ENCODE results near the gene CNST.
"Not testable (repeated sequence)": the region's sequence is repeated elsewhere in the genome, so short reads cannot be mapped to it uniquely, and the experiment has no call there.

CNST gene

DNA sequence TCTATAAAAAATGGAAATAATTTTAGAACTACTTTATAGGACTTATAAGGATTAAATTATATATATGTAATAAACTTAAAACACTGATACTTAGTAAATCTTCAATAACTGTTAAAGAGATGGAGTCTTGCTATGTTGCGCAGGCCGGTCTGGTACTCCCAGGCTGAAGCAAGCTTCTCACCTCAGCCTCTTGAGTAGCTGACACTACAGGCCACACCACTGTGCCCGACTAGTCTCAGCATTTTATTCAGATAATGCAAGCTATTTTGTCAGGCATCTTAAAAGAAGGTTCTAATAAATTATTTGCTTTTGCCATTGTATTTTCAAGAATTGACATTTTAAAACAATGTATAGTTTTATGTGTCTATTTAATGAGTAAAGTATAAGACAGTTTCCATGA, 20.8 kb downstream of the CNST start:
- DNase-seq, result no peak

DNA sequence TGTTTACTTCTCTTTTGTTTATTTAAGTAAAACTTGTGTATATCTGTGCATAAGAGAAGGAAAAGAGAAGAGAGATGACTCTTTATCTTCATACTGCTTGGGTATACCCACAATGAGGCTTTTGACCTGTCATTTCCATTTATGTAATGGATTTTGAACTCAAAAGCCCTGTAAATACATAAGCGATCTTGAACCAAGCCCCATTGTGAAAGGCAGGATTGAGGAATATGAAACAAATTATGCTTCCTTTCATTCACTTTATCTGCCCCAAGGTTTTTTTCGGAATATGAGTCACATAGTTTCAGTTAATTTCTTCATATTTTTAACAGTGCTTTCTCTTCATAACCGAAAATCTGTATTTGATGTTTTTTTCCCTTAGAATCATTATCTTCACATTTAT, 21.4 kb downstream of the CNST start:
- DNase-seq, result no peak

GRCh38 chr1:246588159-246588721, 22.0 kb downstream of the CNST start:
- no peak for DNase-seq

DNA sequence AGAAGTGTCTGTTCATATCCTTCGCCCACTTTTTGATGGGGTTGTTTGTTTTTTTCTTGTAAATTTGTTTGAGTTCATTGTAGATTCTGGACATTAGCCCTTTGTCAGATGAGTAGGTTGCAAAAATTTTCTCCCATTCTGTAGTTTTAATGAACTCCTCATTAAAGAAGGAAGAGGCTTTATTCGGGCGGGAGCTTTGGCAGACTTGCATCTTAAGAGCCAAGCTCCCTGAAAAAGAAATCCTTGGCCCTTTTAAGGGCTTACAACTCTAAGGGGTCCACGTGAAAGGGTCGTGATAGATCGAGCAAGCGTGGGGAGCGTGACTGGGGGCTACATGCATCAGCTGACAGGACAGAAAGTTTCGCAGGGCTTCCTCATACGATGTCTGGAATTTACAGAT, 23.7 kb downstream of the CNST start:
- DNase-seq, result not testable (repeated sequence)

DNA sequence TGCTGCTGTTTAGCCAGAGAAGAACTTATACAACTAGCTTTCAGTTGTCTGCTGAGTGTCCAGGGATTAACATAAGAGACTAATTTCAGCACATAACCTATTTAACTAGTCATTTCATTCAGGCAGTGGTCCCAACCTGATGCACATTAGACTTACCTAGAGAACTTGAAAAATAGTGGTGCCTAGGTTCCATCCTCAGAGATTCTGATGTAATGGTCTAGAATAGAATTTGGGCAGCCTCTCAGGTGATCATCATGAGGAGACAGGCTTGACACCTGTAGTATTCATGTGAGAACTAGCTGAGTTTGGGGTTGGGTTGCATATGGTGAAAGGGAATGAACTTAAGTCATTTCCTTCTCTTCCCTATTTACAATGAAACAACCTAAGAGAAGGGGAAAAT, 24.8 kb downstream of the CNST start:
- no peak for DNase-seq

- no peak for DNase-seq
Measured at GRCh38 chr1:246591504-246591903, 25.2 kb downstream of the CNST start.

- DNase-seq, result no peak
Measured at GRCh38 chr1:246591958-246592357, 25.7 kb downstream of the CNST start.

DNA sequence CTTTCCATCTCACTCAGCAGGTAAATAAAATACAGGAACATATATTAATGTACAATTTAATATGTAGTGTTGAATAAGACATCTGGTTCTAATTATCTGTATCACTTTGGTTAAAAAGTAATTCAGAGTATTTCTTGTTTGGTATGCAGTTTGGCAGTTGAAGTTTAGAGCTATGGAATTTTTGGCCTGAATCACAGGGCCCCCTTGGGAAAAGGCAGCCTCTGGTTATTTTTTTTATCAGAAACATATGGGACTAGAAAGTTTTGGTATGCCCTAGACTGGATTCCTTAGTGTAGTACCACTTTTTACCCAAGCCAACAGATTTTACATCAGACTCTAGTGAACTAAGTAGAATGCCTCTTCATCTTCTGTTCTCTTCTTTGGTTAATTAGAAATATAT, 26.4 kb downstream of the CNST start:
- no peak for DNase-seq

- no peak for DNase-seq
Measured at GRCh38 chr1:246595146-246595545, 28.9 kb downstream of the CNST start.

DNA sequence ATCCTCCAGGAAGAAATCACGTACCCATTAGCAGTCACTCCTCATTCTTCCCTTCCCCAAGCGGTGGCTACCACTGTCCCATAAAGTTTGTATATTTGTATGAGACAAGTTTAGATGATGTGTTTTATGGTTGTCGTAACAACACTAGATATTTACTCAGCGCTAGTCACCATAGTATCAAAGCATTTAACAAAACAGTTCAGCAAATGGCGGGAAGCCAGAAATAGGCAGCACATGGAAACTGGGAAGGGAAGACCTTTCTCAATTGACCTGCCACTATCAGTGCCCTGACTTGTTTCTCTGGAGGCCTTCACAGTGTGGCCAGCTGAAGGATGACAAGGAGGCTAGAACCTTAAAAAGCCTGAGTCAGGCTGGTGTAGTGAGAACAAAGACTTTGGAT, 31.1 kb downstream of the CNST start:
- no peak for DNase-seq

GRCh38 chr1:246597971-246598370, 31.7 kb downstream of the CNST start:
- no peak for DNase-seq

- DNase-seq, result no peak
Measured at GRCh38 chr1:246599315-246599714, 33.1 kb downstream of the CNST start.

- DNase-seq, result no peak
Measured at GRCh38 chr1:246600579-246600978, 34.3 kb downstream of the CNST start.

DNA sequence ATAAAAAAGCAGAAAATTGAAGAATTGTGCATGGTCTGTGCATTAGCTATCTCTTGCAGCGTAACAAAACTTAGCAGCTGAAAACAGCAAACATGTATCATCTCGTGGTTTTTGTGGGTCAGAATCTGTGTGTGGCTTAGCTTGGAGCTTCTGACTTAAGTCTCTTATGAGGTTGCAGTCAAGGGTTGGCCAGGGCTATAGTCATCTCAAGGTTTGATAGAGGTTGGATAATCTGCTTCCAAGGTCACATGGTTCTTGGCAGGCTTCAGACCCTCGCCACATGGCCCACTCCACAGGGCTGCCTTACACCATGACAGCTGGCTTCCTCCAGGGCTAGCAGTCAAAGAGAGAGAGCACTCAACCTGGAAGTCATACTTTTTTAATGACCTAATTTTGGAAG, 35.9 kb downstream of the CNST start:
- DNase-seq, result no peak

- DNase-seq, result not testable (repeated sequence)
Measured at GRCh38 chr1:246605231-246605630, 39.0 kb downstream of the CNST start.

DNA sequence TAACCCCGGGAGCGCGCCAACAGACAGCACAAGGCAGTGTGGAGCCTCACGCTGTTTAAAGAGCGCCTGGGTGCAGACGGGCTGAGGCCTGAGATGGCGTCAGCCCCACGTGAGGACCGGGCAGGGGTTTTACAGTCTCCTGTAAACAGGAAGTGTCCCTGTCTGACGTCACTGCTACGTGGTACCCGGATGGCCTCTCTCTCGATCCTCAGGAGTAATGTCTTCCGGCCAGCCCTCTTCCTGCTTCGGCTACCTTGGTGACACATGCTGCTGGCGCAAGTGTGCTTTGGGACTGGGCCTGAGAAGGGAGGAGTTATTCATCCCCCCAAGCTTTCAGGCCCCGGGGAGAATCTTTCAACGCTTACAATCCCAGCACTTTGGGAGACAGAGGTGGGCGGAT, 41.2 kb downstream of the CNST start:
- DNase-seq, result no peak

GRCh38 chr1:246608616-246609376, 42.5 kb downstream of the CNST start:
- no peak for DNase-seq

- no peak for DNase-seq
Measured at GRCh38 chr1:246609632-246610031, 43.4 kb downstream of the CNST start.

DNA sequence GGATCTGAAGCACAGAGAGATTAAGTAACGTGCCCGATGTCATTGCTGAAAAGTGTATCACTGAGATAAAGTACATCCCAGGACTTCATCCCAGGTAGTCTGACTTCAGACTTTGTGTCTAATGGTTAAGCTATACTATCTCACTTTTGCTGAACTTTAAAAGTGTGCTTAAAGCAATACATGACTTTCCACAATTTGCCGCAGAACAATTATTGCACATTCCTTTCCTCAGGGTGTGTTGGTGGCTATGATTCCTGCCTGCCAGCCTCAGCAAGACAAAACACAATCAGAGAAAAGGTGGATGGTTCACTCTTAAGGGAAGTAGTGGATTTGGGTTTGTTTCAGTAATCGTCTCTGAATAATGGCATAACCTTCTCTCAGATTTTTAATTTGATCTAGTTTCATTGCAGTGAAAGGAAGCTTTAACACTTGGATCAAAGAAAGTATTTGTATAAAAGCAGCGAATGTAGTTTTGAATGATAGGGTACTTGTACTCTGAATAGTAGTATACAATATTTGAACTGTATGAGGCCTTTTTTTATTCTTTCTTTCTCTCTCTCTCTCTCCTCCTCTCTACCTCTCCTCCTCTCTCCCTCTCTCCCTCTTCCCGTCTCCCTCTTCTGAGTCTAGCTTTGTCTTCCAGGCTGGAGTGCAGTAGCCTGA, 47.0 kb downstream of the CNST start:
- no peak for DNase-seq

GRCh38 chr1:246617156-246617555, 50.9 kb downstream of the CNST start:
- no peak for DNase-seq

- DNase-seq, result no peak
Measured at GRCh38 chr1:246617768-246618167, 51.5 kb downstream of the CNST start.

GRCh38 chr1:246618240-246618808, 52.1 kb downstream of the CNST start:
- DNase-seq, result no peak

- DNase-seq, result no peak
Measured at GRCh38 chr1:246622035-246622652, 55.9 kb downstream of the CNST start.

- no peak for DNase-seq
Measured at GRCh38 chr1:246624091-246624490, 57.8 kb downstream of the CNST start.

All from activated CD4-positive, alpha-beta T cell treated with anti-CD3 and anti-CD28 coated beads, Interleukin-2, amount 50 U/mL, for 1 hour (primary cell).